ENCODE results near the gene MAST1.
"Not testable (repeated sequence)": the region's sequence is repeated elsewhere in the genome, so short reads cannot be mapped to it uniquely, and the experiment has no call there.

Gene MAST1

GRCh38 chr19:12800923-12801465 is 37.3 kb upstream of the MAST1 start:
- DNase-seq (ENCODE audit: low read depth): peak; percentile 31

- DNase-seq (ENCODE audit: low read depth): peak; percentile 84
These were observed 36.6 kb upstream of the MAST1 start, which contains the start of the genes PRDX2 and THSD8 for GRCh38 chr19:12801466-12802266. Gene PRDX2 (minus strand): TSS chr19:12801800. CDS start chr19:12801261, 539 bp downstream. Gene THSD8 (plus strand): TSS chr19:12802069. CDS start chr19:12802072, 3 bp downstream.

GRCh38 chr19:12802267-12803106 is 35.8 kb upstream of the MAST1 start:
- peak; percentile 42 for DNase-seq (ENCODE audit: low read depth)

- no peak for DNase-seq (ENCODE audit: low read depth)
These were observed 34.3 kb upstream of the MAST1 start for GRCh38 chr19:12804051-12804450.

- peak; percentile 93 for DNase-seq (ENCODE audit: low read depth)
These were observed 31.9 kb upstream of the MAST1 start, which contains the start of gene RNASEH2A for GRCh38 chr19:12806242-12807081. Gene RNASEH2A (plus strand): TSS chr19:12806584. CDS start chr19:12806674, 90 bp downstream.

- DNase-seq (ENCODE audit: low read depth): no peak
These were observed 23.2 kb upstream of the MAST1 start for GRCh38 chr19:12815088-12815487.

GRCh38 chr19:12817188-12817587 is 21.1 kb upstream of the MAST1 start:
- not testable (repeated sequence) for DNase-seq (ENCODE audit: low read depth)

GRCh38 chr19:12817810-12818209 is 20.5 kb upstream of the MAST1 start:
- DNase-seq (ENCODE audit: low read depth): not testable (repeated sequence)

GRCh38 chr19:12821761-12822160 is 16.6 kb upstream of the MAST1 start:
- DNase-seq (ENCODE audit: low read depth): peak; percentile 55

GRCh38 chr19:12825254-12826131 is 12.8 kb upstream of the MAST1 start:
- DNase-seq (ENCODE audit: low read depth): peak; percentile 41

GRCh38 chr19:12828494-12828893 is 9.8 kb upstream of the MAST1 start:
- peak; percentile 52 for DNase-seq (ENCODE audit: low read depth)

- DNase-seq (ENCODE audit: low read depth): no peak
These were observed 4.9 kb upstream of the MAST1 start for GRCh38 chr19:12833418-12833737.

GRCh38 chr19:12833738-12834565 is 4.4 kb upstream of the MAST1 start:
- peak; percentile 43 for DNase-seq (ENCODE audit: low read depth)

GRCh38 chr19:12834566-12834943 is 3.8 kb upstream of the MAST1 start, which contains the start of gene RTBDN:
Gene RTBDN (minus strand): TSS chr19:12834579. CDS start chr19:12829979, 4,600 bp downstream.
- DNase-seq (ENCODE audit: low read depth): peak; percentile 40

- peak; percentile 51 for DNase-seq (ENCODE audit: low read depth)
These were observed 3.1 kb upstream of the MAST1 start for GRCh38 chr19:12834976-12835757.

GRCh38 chr19:12836529-12836863 is 1.8 kb upstream of the MAST1 start:
- no peak for DNase-seq (ENCODE audit: low read depth)

- peak; percentile 42 for DNase-seq (ENCODE audit: low read depth)
These were observed 1.1 kb upstream of the MAST1 start for GRCh38 chr19:12837225-12837624.

GRCh38 chr19:12838886-12839756 is 806 bp downstream of the MAST1 start:
- no peak for DNase-seq (ENCODE audit: low read depth)
